ENCODE data around the gene HNRNPA2B1. TPM values are rescaled to one million over a fixed set of nuclear protein-coding genes. Genes with fewer than 3 reads are reported as not detected.

Gene HNRNPA2B1
- total RNA-seq, 1 experiment from 2014 or later, result 1,137 TPM

DNA sequence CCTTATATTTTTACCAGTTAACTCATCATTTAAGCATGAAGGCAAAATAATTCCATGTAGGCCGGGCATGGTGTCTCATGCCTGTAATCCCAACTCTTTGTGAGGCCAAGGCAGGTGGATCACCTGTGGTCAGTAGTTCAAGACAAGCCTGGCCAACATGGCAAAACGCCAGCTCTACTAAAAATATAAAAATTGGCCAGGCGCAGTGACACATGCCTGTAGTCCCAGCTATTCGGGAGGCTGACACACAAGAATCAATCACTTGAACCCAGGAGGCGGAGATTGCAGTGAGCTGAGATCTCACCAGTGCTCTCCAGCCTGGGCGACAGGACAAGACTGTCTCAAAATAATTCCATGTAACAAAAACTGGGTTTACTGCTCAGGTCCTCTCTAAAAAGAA is 18.3 kb downstream of the HNRNPA2B1 start:
- peaks cover 1% of the 10 kb centered on the region in 2 experiments; a peak in 4 of 5 replicates for H3K9me3 Mint-ChIP-seq

More for the DNA sequence above, 18.3 kb downstream of the HNRNPA2B1 start:
- DNase-seq, result no peak
- H3K14ac ChIP-seq (ENCODE audit: insufficient read depth, low read length), result no peak overlapping the region
- H2BK20ac ChIP-seq (ENCODE audit: low read depth, low read length, poor library complexity, severe bottlenecking), result no peak overlapping the region
- no peaks in the 10 kb centered on the region; the same call in 1 of the 2 replicates for H3K27me3 Mint-ChIP-seq (ENCODE audit: low read depth)
- no peak overlapping the region for H3K23ac ChIP-seq (ENCODE audit: insufficient read length, low read depth, low read length)
- no peak overlapping the region for H2AFZ ChIP-seq (ENCODE audit: low read length)
- H3K9me3 ChIP-seq (ENCODE audit: control insufficient read depth, low read depth, low read length), result no peaks in the 10 kb centered on the region
- TF ChIP-seq, protein P1, sequence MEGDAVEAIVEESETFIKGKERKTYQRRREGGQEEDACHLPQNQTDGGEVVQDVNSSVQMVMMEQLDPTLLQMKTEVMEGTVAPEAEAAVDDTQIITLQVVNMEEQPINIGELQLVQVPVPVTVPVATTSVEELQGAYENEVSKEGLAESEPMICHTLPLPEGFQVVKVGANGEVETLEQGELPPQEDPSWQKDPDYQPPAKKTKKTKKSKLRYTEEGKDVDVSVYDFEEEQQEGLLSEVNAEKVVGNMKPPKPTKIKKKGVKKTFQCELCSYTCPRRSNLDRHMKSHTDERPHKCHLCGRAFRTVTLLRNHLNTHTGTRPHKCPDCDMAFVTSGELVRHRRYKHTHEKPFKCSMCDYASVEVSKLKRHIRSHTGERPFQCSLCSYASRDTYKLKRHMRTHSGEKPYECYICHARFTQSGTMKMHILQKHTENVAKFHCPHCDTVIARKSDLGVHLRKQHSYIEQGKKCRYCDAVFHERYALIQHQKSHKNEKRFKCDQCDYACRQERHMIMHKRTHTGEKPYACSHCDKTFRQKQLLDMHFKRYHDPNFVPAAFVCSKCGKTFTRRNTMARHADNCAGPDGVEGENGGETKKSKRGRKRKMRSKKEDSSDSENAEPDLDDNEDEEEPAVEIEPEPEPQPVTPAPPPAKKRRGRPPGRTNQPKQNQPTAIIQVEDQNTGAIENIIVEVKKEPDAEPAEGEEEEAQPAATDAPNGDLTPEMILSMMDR (conservative IDR thresholded peaks at IDR 0.05), result no peak
- no peak overlapping the region for H3K4me3 Mint-ChIP-seq
- H2BK120ac ChIP-seq (ENCODE audit: low read depth, low read length, poor library complexity, severe bottlenecking), result no peak overlapping the region
- H2AK5ac ChIP-seq (ENCODE audit: insufficient read length, low read length), result no peak overlapping the region
- H2BK15ac ChIP-seq (ENCODE audit: low read depth, low read length), result no peak overlapping the region
- H3K4ac ChIP-seq (ENCODE audit: low read depth, low read length), result no peak overlapping the region
- H4K8ac ChIP-seq (replicated peaks; ENCODE audit: insufficient read length, low read depth, low read length), result no peak overlapping the region
- H3K27ac Mint-ChIP-seq, result no peak overlapping the region
- no peak overlapping the region for H4K91ac ChIP-seq (ENCODE audit: insufficient read length, low read depth, low read length)
- H3K56ac ChIP-seq (ENCODE audit: insufficient read length, low read depth, low read length), result no peak overlapping the region
- H3K9ac ChIP-seq (ENCODE audit: extremely low read depth, insufficient read length, low read length), result no peak overlapping the region
- H3K4me1 ChIP-seq (ENCODE audit: insufficient read depth, low read length), result no peaks in the 10 kb centered on the region; the same call in 1 of the 2 replicates
- no peaks in the 10 kb centered on the region for H4K20me1 ChIP-seq (ENCODE audit: control insufficient read depth, insufficient read depth, insufficient read length)
- H3K23me2 ChIP-seq (ENCODE audit: insufficient read length, low read depth, low read length, poor library complexity, severe bottlenecking), result no peaks in the 10 kb centered on the region
- H4K5ac ChIP-seq (ENCODE audit: insufficient read length, low read depth, low read length), result no peak overlapping the region
- H3K79me1 ChIP-seq (ENCODE audit: insufficient read depth, low read depth, low read length, poor library complexity, severe bottlenecking), result no peaks in the 10 kb centered on the region
- H3T11ph ChIP-seq (ENCODE audit: low read length), result no peak overlapping the region
- H3K4me2 ChIP-seq (ENCODE audit: insufficient read depth, insufficient read length, low read length), result no peak overlapping the region
- no peak overlapping the region for H2BK12ac ChIP-seq (ENCODE audit: insufficient read length, low read depth, low read length)
- H3K79me2 ChIP-seq (ENCODE audit: insufficient read depth, low read length), result no peaks in the 10 kb centered on the region; the same call in 1 of the 2 replicates
- no peak overlapping the region for H2BK5ac ChIP-seq (ENCODE audit: insufficient read length, low read length)
- no peak overlapping the region for H3K18ac ChIP-seq (ENCODE audit: insufficient read length, low read depth, low read length)
- no peak overlapping the region for H3K27ac ChIP-seq (ENCODE audit: insufficient read length, low read depth, low read length)
- peaks cover 22 to 55% (median 42%) of the 10 kb centered on the region in 3 experiments for H3K36me3 Mint-ChIP-seq (ENCODE audit: insufficient read depth in 1 of 3, low read depth in 3 of 3)
- no CpG with 5 or more reads among the region's 6 CpGs for WGBS (ENCODE audit: extremely low coverage, insufficient read length, low lambda C conversion rate)
- peaks cover 12 to 17% of the 10 kb centered on the region in 2 experiments; a peak in 3 of 4 replicates for H3K4me1 Mint-ChIP-seq
- no peaks in the 10 kb centered on the region for H3K27me3 ChIP-seq (ENCODE audit: insufficient read depth, low read length)
